ENCODE results near the gene ATP11B.

- no peak for TF ChIP-seq EZH2 (IDR thresholded peaks at IDR 0.05; ENCODE audit: low read length, missing control alignments)
- TF ChIP-seq, protein P1, sequence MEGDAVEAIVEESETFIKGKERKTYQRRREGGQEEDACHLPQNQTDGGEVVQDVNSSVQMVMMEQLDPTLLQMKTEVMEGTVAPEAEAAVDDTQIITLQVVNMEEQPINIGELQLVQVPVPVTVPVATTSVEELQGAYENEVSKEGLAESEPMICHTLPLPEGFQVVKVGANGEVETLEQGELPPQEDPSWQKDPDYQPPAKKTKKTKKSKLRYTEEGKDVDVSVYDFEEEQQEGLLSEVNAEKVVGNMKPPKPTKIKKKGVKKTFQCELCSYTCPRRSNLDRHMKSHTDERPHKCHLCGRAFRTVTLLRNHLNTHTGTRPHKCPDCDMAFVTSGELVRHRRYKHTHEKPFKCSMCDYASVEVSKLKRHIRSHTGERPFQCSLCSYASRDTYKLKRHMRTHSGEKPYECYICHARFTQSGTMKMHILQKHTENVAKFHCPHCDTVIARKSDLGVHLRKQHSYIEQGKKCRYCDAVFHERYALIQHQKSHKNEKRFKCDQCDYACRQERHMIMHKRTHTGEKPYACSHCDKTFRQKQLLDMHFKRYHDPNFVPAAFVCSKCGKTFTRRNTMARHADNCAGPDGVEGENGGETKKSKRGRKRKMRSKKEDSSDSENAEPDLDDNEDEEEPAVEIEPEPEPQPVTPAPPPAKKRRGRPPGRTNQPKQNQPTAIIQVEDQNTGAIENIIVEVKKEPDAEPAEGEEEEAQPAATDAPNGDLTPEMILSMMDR (conservative IDR thresholded peaks at IDR 0.05 in 1 of 2, IDR thresholded peaks at IDR 0.05 in 1 of 2; ENCODE audit: low read depth in 1 of 2, low read length in 2 of 2), result no peak
Measured at GRCh38 chr3:182808041-182808770, 14.9 kb downstream of the ATP11B start.
